SK-N-SH (cell line): ENCODE data around the gene STK32C.

ENCODE experiments used
- CTCF ChIP-seq: fragments of 200-600 bp; sonication (generic); IDR thresholded peaks from 2 replicates; pipeline ENCODE4 v1.6.1; 2017; ENCODE audit warnings: antibody characterized with exemption, mild to moderate bottlenecking, moderate library complexity
- IRF3 ChIP-seq: fragments of 150-350 bp; IDR thresholded peaks from 2 replicates; pipeline ENCODE4 v1.6.1; 2016; ENCODE audit warnings: mild to moderate bottlenecking, low read depth, low read length
- MAX ChIP-seq: IDR thresholded peaks from 2 replicates; pipeline ENCODE4 v1.4.0; 2012; ENCODE audit warnings: low read depth
- RAD21 ChIP-seq: IDR thresholded peaks from 2 replicates; pipeline ENCODE4 v1.6.1; 2012; ENCODE audit warnings: mild to moderate bottlenecking, low read length
- RFX5 ChIP-seq: IDR thresholded peaks from 2 replicates; pipeline ENCODE4 v1.6.1; 2012; ENCODE audit warnings: mild to moderate bottlenecking, improper control_type of control experiment, low read length
- YY1 ChIP-seq: IDR thresholded peaks from 2 replicates; pipeline ENCODE4 v1.4.0; 2012; ENCODE audit warnings: low read depth, mild to moderate bottlenecking

- TF ChIP-seq RFX5, result no peak
- TF ChIP-seq YY1, result no peak
- no peak for TF ChIP-seq CTCF
- TF ChIP-seq MAX, result no peak
- no peak for TF ChIP-seq IRF3
- no peak for TF ChIP-seq RAD21
Measured at GRCh38 chr10:132307823-132308586, at the start of gene STK32C.
